CD8-positive, alpha-beta memory T cell (primary cell): Measurements from ENCODE around the gene SNRNP27. TPM values are rescaled to one million over a fixed set of nuclear protein-coding genes. Genes with fewer than 3 reads are reported as not detected.
"Not testable (repeated sequence)": the region's sequence is repeated elsewhere in the genome, so short reads cannot be mapped to it uniquely, and the experiment has no call there.

Experiments used
- CTCF ChIA-PET: fragments of 350-600 bp; sonication (Branson Sonifier 250); formaldehyde crosslinking; loops from one replicate; lab custom pipeline; 2021; ENCODE audit warnings: antibody characterized with exemption; lab: Charles Lee
- POLR2A ChIA-PET: fragments of 350-600 bp; sonication (Branson Sonifier 250); formaldehyde crosslinking; loops from one replicate; lab custom pipeline; 2021; ENCODE audit warnings: antibody characterized with exemption; lab: Charles Lee
- DNase-seq, 5 donors: peaks; one replicate each; pipeline versions ENCODE4 v3.0.0 to v3.0.0-alpha.2; 2020 to 2022; ENCODE audit warnings: mixed read lengths in 1 of 5
- H3K27ac ChIP-seq: one replicate; pipeline ENCODE4 v1.7.0; 2013; ENCODE audit warnings: low read depth, mild to moderate bottlenecking, low read length, moderate library complexity
- H3K27me3 ChIP-seq: 2 replicates; pipeline ENCODE4 v1.7.0; 2013; ENCODE audit warnings: low read length, mild to moderate bottlenecking; ENCODE audit not compliant: insufficient read depth, poor library complexity, severe bottlenecking
- H3K36me3 ChIP-seq: 2 replicates; pipeline ENCODE4 v1.7.0; 2013; ENCODE audit warnings: mild to moderate bottlenecking, low read length, moderate library complexity; ENCODE audit not compliant: insufficient read depth
- H3K4me1 ChIP-seq: 2 replicates; pipeline ENCODE4 v1.7.0; 2013; ENCODE audit warnings: mild to moderate bottlenecking, low read length, moderate library complexity; ENCODE audit not compliant: insufficient read depth
- H3K4me3 ChIP-seq: 2 replicates; pipeline ENCODE4 v1.7.0; 2013; ENCODE audit warnings: mild to moderate bottlenecking, low read length
- H3K9me3 ChIP-seq: 2 replicates; pipeline ENCODE4 v1.7.0; 2013; ENCODE audit warnings: mild to moderate bottlenecking, low read length
- H3K27ac Mint-ChIP-seq, 8 donors: one replicate each; pipeline ENCODE4 v1.8.0; 2020 to 2021; ENCODE audit warnings: mixed read lengths in 8 of 8, mild to moderate bottlenecking in 6 of 8, inconsistent platforms in 3 of 8, moderate library complexity in 3 of 8
- H3K27me3 Mint-ChIP-seq, 2 donors: one replicate each; pipeline ENCODE4 v1.8.0; 2020 to 2021; ENCODE audit warnings: mixed read lengths in 2 of 2, mild to moderate bottlenecking in 1 of 2, moderate library complexity in 1 of 2
- H3K36me3 Mint-ChIP-seq, 3 donors: one replicate each; pipeline ENCODE4 v1.8.0; 2020 to 2021; ENCODE audit warnings: mixed read lengths in 3 of 3, inconsistent platforms in 1 of 3, mild to moderate bottlenecking in 1 of 3
- H3K4me1 Mint-ChIP-seq, 3 donors: one replicate each; pipeline ENCODE4 v1.8.0; 2020 to 2021; ENCODE audit warnings: mixed read lengths in 3 of 3, inconsistent platforms in 1 of 3, mild to moderate bottlenecking in 1 of 3
- H3K4me3 Mint-ChIP-seq, 7 donors: one replicate each; pipeline ENCODE4 v1.8.0; 2020 to 2021; ENCODE audit warnings: mixed read lengths in 7 of 7, mild to moderate bottlenecking in 6 of 7, moderate library complexity in 4 of 7, inconsistent platforms in 2 of 7
- H3K9me3 Mint-ChIP-seq, 5 donors: one replicate each; pipeline ENCODE4 v1.8.0; 2020 to 2022; ENCODE audit warnings: mixed read lengths in 5 of 5, mild to moderate bottlenecking in 3 of 5, moderate library complexity in 2 of 5, inconsistent platforms in 1 of 5
- polyA plus RNA-seq: library from polyadenylated mRNA; unstranded; fragments of 300-500 nt; fragmentation: Illumina TruSeq; gene quantifications from one replicate; pipeline ENCODE4 v1.2.3, GENCODE V29; 2021
- total RNA-seq, 2 experiments: library from RNA; stranded (reverse); gene quantifications; one replicate each; pipeline ENCODE4 v1.2.3, GENCODE V29; 2021

Gene SNRNP27
- total and polyA plus RNA-seq, 3 experiments from 2014 or later: 59.6 to 79.6 (median 61.2) TPM

GRCh38 chr2:69858261-69858660 is 35.5 kb upstream of the SNRNP27 start:
- POLR2A ChIA-PET: no interaction called here

DNA sequence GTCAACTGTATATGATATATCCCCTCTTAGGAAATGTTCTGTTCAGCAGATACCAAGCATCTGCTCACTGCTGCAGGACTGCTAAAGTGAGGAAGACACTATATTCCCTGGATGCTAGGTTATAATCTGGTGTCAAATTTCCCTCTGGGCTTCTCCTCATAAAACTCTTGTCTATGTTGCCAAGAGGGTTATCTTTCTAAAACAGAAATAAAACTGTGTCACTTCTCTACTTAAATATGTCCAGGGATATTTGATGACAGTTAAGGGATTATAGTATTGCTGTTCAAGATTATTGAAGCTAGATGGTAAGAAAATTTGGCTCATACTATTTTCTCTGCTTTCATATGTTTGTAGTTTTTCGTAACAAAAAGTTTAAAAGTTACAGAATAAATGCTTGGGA is 30.5 kb upstream of the SNRNP27 start:
- Histone ChIP-seq H3K4me3 (no peak overlapping the region), H3K36me3 (peaks cover 18% of the 10 kb centered on the region), H3K4me1 (no peaks in the 10 kb centered on the region), H3K27ac (no peak overlapping the region), H3K9me3 (no peaks in the 10 kb centered on the region), H3K27me3 (no peaks in the 10 kb centered on the region)
- Mint-ChIP-seq H3K27me3 (no peaks in the 10 kb centered on the region), H3K4me1 (no peaks in the 10 kb centered on the region), H3K4me3 (no peak overlapping the region), H3K9me3 (no peaks in the 10 kb centered on the region), H3K27ac (no peak overlapping the region), H3K36me3 (peaks cover 9 to 57% (median 11%) of the 10 kb centered on the region in 3 donors)
- POLR2A ChIA-PET: no interaction called here
- CTCF ChIA-PET: interaction anchor here (0.7 to 2.1 kb wide), 3 partner anchors 14 to 300 kb away, joined by 3 to 6 read pairs (median 3); no protein-coding TSS in a partner anchor
- DNase-seq: no peak

More at GRCh38 chr2:69858261-69858660, 35.5 kb upstream of the SNRNP27 start:
- Mint-ChIP-seq H3K36me3 (peaks cover 0 to 51% (median 6%) of the 10 kb centered on the region in 3 donors), H3K27me3 (no peaks in the 10 kb centered on the region), H3K4me3 (no peak overlapping the region), H3K4me1 (no peaks in the 10 kb centered on the region), H3K27ac (peak overlapping the region in 1 of 8 donors; percentile 46), H3K9me3 (no peaks in the 10 kb centered on the region)
- Histone ChIP-seq H3K9me3 (no peaks in the 10 kb centered on the region), H3K4me1 (no peaks in the 10 kb centered on the region), H3K27me3 (no peaks in the 10 kb centered on the region), H3K4me3 (no peak overlapping the region), H3K27ac (no peak overlapping the region), H3K36me3 (no peaks in the 10 kb centered on the region)
- DNase-seq: no peak
- CTCF ChIA-PET: interaction anchor here (1.4 kb wide), 1 partner anchor 9 kb away, joined by 4 read pairs; no protein-coding TSS in a partner anchor

DNA sequence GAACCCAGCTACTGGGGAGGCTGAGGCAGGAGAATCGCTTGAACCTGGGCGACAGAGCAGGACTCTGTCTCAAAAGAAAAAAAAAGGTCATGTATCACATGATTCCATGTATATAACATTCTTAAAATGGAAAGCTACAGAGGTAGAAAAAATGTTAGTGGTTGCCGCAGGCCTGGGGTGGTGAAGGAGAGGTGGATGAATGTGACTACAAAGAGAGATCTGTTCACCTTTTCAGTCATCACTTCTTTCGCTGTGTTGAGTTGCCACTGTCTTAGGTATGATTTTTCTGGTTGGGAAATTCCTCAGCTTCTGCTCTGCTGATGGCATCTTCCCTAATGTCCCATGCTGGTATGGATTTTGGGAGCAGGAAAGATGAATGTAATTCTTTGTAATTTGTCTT is 5.3 kb upstream of the SNRNP27 start:
- Histone ChIP-seq H3K4me3 (no peak overlapping the region), H3K36me3 (no peaks in the 10 kb centered on the region), H3K27ac (no peak overlapping the region), H3K4me1 (peaks cover 5% of the 10 kb centered on the region), H3K9me3 (no peaks in the 10 kb centered on the region), H3K27me3 (no peaks in the 10 kb centered on the region)
- peaks cover 6 to 8% (median 8%) of the 10 kb centered on the region in 3 donors for H3K4me1 Mint-ChIP-seq
- ChIA-PET CTCF (interaction anchor here (0.8 kb wide), 1 partner anchor 8 kb away, joined by 3 read pairs; no protein-coding TSS in a partner anchor), POLR2A (no interaction called here)
- H3K9me3 Mint-ChIP-seq: peaks cover 0 to 5% (median 0%) of the 10 kb centered on the region in 5 donors
- H3K27ac Mint-ChIP-seq: no peak overlapping the region
- no peaks in the 10 kb centered on the region for H3K27me3 Mint-ChIP-seq
- H3K36me3 Mint-ChIP-seq: peaks cover 0 to 4% (median under 1%) of the 10 kb centered on the region in 3 donors
- no peak overlapping the region for H3K4me3 Mint-ChIP-seq
- DNase-seq: no peak

GRCh38 chr2:69889302-69889701 is 4.5 kb upstream of the SNRNP27 start:
- Mint-ChIP-seq H3K4me3 (peak overlapping the region in 1 of 7 donors; percentile 23), H3K36me3 (peaks cover 0 to 9% (median 6%) of the 10 kb centered on the region in 3 donors), H3K27ac (no peak overlapping the region), H3K9me3 (peaks cover 0 to 5% (median 0%) of the 10 kb centered on the region in 5 donors), H3K27me3 (peaks cover 0 to 2% of the 10 kb centered on the region in 2 donors), H3K4me1 (peaks cover 13 to 16% (median 16%) of the 10 kb centered on the region in 3 donors)
- CTCF ChIA-PET: interaction anchor here (0.6 to 0.8 kb wide), 2 partner anchors 9 to 110 kb away, joined by 3 to 5 read pairs; no protein-coding TSS in a partner anchor
- POLR2A ChIA-PET: no interaction called here
- Histone ChIP-seq H3K27me3 (no peaks in the 10 kb centered on the region), H3K4me3 (no peak overlapping the region), H3K36me3 (no peaks in the 10 kb centered on the region), H3K27ac (no peak overlapping the region), H3K4me1 (peaks cover 8% of the 10 kb centered on the region), H3K9me3 (no peaks in the 10 kb centered on the region)
- no peak for DNase-seq

GRCh38 chr2:69890881-69891280 is 2.9 kb upstream of the SNRNP27 start:
- peaks cover 0 to 5% (median 0%) of the 10 kb centered on the region in 5 donors for H3K9me3 Mint-ChIP-seq
- no peak overlapping the region for H3K4me3 ChIP-seq
- no peak overlapping the region for H3K27ac Mint-ChIP-seq
- no peak overlapping the region for H3K27ac ChIP-seq
- peaks cover 0 to 2% of the 10 kb centered on the region in 2 donors for H3K27me3 Mint-ChIP-seq
- peaks cover 22% of the 10 kb centered on the region for H3K4me1 ChIP-seq
- H3K4me3 Mint-ChIP-seq: no peak overlapping the region
- no peak for DNase-seq
- H3K4me1 Mint-ChIP-seq: peaks cover 24 to 32% (median 31%) of the 10 kb centered on the region in 3 donors
- ChIA-PET CTCF (no interaction called here), POLR2A (no interaction called here)
- H3K9me3 ChIP-seq: no peaks in the 10 kb centered on the region
- H3K36me3 ChIP-seq: peaks cover 1% of the 10 kb centered on the region
- H3K36me3 Mint-ChIP-seq: peaks cover 0 to 17% (median 6%) of the 10 kb centered on the region in 3 donors
- H3K27me3 ChIP-seq: no peaks in the 10 kb centered on the region

GRCh38 chr2:69892838-69893424 is 825 bp upstream of the SNRNP27 start:
- CTCF ChIA-PET: interaction anchor here (0.7 to 2.1 kb wide), 2 partner anchors 168 to 568 kb away, joined by 3 to 5 read pairs; no protein-coding TSS in a partner anchor
- H3K4me3 ChIP-seq: peak overlapping the region; percentile 75
- H3K9me3 Mint-ChIP-seq: not testable (repeated sequence)

GRCh38 chr2:69894737-69895136 is 981 bp downstream of the SNRNP27 start:
- Histone ChIP-seq H3K4me1 (peaks cover 27% of the 10 kb centered on the region), H3K36me3 (peaks cover 20% of the 10 kb centered on the region), H3K4me3 (peak overlapping the region; percentile 75)
- not testable (repeated sequence) for H3K9me3 ChIP-seq, H3K27me3 ChIP-seq, DNase-seq, H3K27me3 Mint-ChIP-seq, H3K27ac ChIP-seq, H3K9me3 Mint-ChIP-seq
- Mint-ChIP-seq H3K4me3 (peak overlapping the region; percentile 97 to 100 (median 100)), H3K27ac (peak overlapping the region in 5 of 8 donors; percentile 70 to 99 (median 92)), H3K4me1 (peaks cover 39 to 60% (median 46%) of the 10 kb centered on the region in 3 donors), H3K36me3 (peaks cover 11 to 49% (median 14%) of the 10 kb centered on the region in 3 donors)
- ChIA-PET CTCF (interaction anchor here (0.6 to 2.1 kb wide), 4 partner anchors 20 to 402 kb away, joined by 3 to 5 read pairs (median 4); partner anchors contain the start of gene MXD1), POLR2A (interaction anchor here (0.7 kb wide), 1 partner anchor 399 kb away, joined by 3 read pairs; the partner anchor contains the start of gene SNRPG)

More at GRCh38 chr2:69892838-69893424, 825 bp upstream of the SNRNP27 start:
- H3K27me3 Mint-ChIP-seq, H3K27ac ChIP-seq, H3K27me3 ChIP-seq, H3K9me3 ChIP-seq, DNase-seq: not testable (repeated sequence)
- H3K27ac Mint-ChIP-seq: peak overlapping the region; percentile 92 to 99 (median 98)
- POLR2A ChIA-PET: interaction anchor here (0.6 to 1.2 kb wide), 3 partner anchors 21 to 401 kb away, joined by 3 to 12 read pairs (median 4); partner anchors contain the start of genes MXD1 and SNRPG
- H3K36me3 Mint-ChIP-seq: peaks cover 11 to 34% (median 18%) of the 10 kb centered on the region in 3 donors
- H3K4me1 Mint-ChIP-seq: peaks cover 34 to 48% (median 44%) of the 10 kb centered on the region in 3 donors
- peaks cover 20% of the 10 kb centered on the region for H3K36me3 ChIP-seq
- H3K4me1 ChIP-seq: peaks cover 27% of the 10 kb centered on the region
- peak overlapping the region; percentile 97 to 100 (median 100) for H3K4me3 Mint-ChIP-seq
